IMR-90 (cell line): ENCODE results near the gene MSMO1. TPM values are rescaled to one million over a fixed set of nuclear protein-coding genes. Genes with fewer than 3 reads are reported as not detected.

Experiments used
- microRNA-seq, 2 experiments: library from miRNA; stranded (forward) in 1 of 2; unstranded in 1 of 2; fragments of 10-50 nt in 1 of 2; fragments of <30 nt in 1 of 2; gene quantifications in 1 of 2; microRNA quantifications in 1 of 2; one replicate each; pipeline versions ENCODE3 to v1.1.0; 2013 to 2020; ENCODE audit not compliant: insufficient read depth in 1 of 2, insufficient read length in 1 of 2, unreplicated experiment in 1 of 2
- polyA plus RNA-seq, 3 experiments: library from polyadenylated mRNA; depleted of rRNA; stranded (reverse); fragments of >200 nt; gene quantifications; 2 replicates each; pipeline ENCODE4 v1.2.3, GENCODE V29; 2012; ENCODE audit warnings: low replicate concordance in 1 of 3
- small RNA-seq, 5 experiments: library from RNA; depleted of rRNA; stranded (forward); fragments of <200 nt; gene quantifications; one replicate each; pipeline ENCODE3, GENCODE V24; 2012
- total RNA-seq: library from RNA; depleted of rRNA; stranded (reverse); fragments of >200 nt; gene quantifications from 2 replicates; pipeline ENCODE4 v1.2.3, GENCODE V29; 2012; rRNA removed

MSMO1 gene
- total and polyA plus RNA-seq, 2 of the 4 experiments (the other 2 are of a cell fraction): 40.1 to 42.1 TPM

Small RNAs within 50 kb of the gene (microRNA-seq; reads per million reads assigned to microRNA genes)
- gene MIR578: 0 reads per million in 2 experiments

Small RNAs within 50 kb of the gene (small RNA-seq; reads per million reads assigned to genes)
- gene MIR578: 0 reads per million in 5 experiments

Other genes starting within 250 kb of the MSMO1 start
- gene TMEM192, start 214.8 kb upstream of the MSMO1 start, total RNA-seq: 11.1 and 17.2 TPM in 2 replicates
- 6.4 and 7.7 TPM in 2 replicates for gene TMEM192, start 214.8 kb upstream of the MSMO1 start, polyA plus RNA-seq (2012; rRNA removed)
- gene KLHL2, start 120.1 kb upstream of the MSMO1 start, total RNA-seq: 12.4 and 20.6 TPM in 2 replicates
- 8.7 and 11.0 TPM in 2 replicates for gene KLHL2, start 120.1 kb upstream of the MSMO1 start, polyA plus RNA-seq (2012; rRNA removed)
- gene CPE, start 51.3 kb downstream of the MSMO1 start, total RNA-seq: 3.6 and 4.4 TPM in 2 replicates
- 11.8 and 13.5 TPM in 2 replicates for gene CPE, start 51.3 kb downstream of the MSMO1 start, polyA plus RNA-seq (2012; rRNA removed)